Measurements from ENCODE around the gene ZNF429. TPM values are rescaled to one million over a fixed set of nuclear protein-coding genes. Genes with fewer than 3 reads are reported as not detected.

Gene ZNF429
- total and polyA plus RNA-seq, 2 donors (not counting 3 experiments of a cell fraction or from before 2014, with no cell fraction given), result 2.1 to 2.6 TPM

GRCh38 chr19:21576481-21576880 is 71.1 kb downstream of the ZNF429 start:
- intact Hi-C loops (cut with micrococcal nuclease), result no loop called here
- ChIA-PET CTCF (no interaction called here), POLR2A (interaction anchor here (0.9 kb wide), 1 partner anchor 16 kb away, joined by 3 read pairs; no protein-coding TSS in a partner anchor)
- no TSS peak for BruUV-seq (replicated peaks)
- Histone ChIP-seq H3K4me1 (ENCODE audit: control insufficient read depth, extremely low read depth, insufficient read depth, low read length) (no peaks in the 10 kb centered on the region), H3K27me3 (ENCODE audit: control insufficient read depth in 2 of 2, insufficient read depth in 2 of 2, low read length in 2 of 2) (no peaks in the 10 kb centered on the region), H3K9me1 (replicated peaks; ENCODE audit: control insufficient read depth, extremely low read depth, insufficient read depth, low read length) (no peaks in the 10 kb centered on the region), H3K4me3 (replicated peaks in 1 of 3; ENCODE audit: insufficient read depth in 1 of 3, low read depth in 1 of 3, low read length in 3 of 3) (no peak overlapping the region), H3K4me2 (ENCODE audit: insufficient read depth, low read length) (no peak overlapping the region), H3K36me3 (ENCODE audit: control insufficient read depth in 2 of 2, extremely low read depth in 1 of 2, insufficient read depth in 2 of 2, low read length in 2 of 2) (no peaks in the 10 kb centered on the region), H3K9ac (replicated peaks; ENCODE audit: extremely low read depth, insufficient read depth, low read length) (no peak overlapping the region), H3K27ac (ENCODE audit: insufficient read depth, low read depth, low read length) (no peak overlapping the region), H2AFZ (ENCODE audit: low read depth, low read length) (no peak overlapping the region), H4K20me1 (replicated peaks; ENCODE audit: control insufficient read depth, extremely low read depth, insufficient read depth, low read length) (no peaks in the 10 kb centered on the region), H3K79me2 (ENCODE audit: control insufficient read depth, insufficient read depth, low read length) (no peaks in the 10 kb centered on the region), H3K9me3 (replicated peaks; ENCODE audit: control insufficient read depth, insufficient read depth, low read length) (peaks cover 3% of the 10 kb centered on the region)
- TF ChIP-seq POLR2A (IDR thresholded peaks at IDR 0.05; ENCODE audit: low read depth, low read length) (no peak), GATA2 (IDR thresholded peaks at IDR 0.05; ENCODE audit: insufficient read depth, insufficient read length, low read depth, low read length) (no peak), POLR2AphosphoS5 (IDR thresholded peaks at IDR 0.05; ENCODE audit: insufficient read depth, low read depth, low read length) (no peak)
- DNase-seq (ENCODE audit: low read depth, low spot score) (no peak), FAIRE-seq (no peak)
- dilution Hi-C loops (cut with MboI; ENCODE audit: extremely low pct_ligation_motif_present, low sequenced_read_pairs), result no loop called here

DNA sequence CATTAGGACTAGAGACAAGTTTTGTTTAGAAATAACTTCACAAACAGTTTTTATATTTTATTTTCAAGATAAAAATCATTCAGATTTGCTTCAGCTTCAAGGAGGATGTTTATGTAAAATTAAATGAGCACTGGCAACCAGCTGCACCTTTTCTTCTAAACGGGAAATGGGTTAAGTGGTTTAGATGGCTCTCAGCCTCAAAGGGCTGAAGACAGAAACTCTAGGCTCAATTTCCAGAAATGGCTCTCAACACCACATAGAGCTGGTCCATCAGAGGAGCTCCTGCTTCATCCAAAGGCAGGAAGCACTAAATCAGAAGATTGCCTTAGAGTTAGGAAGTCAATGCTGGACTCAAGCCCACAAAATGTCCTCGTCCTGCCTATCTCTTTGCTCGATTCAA is 74.7 kb downstream of the ZNF429 start:
- DNase-seq (ENCODE audit: low read depth, low spot score) (no peak), FAIRE-seq (no peak)
- TF ChIP-seq JUN (IDR thresholded peaks at IDR 0.05; ENCODE audit: borderline replicate concordance, insufficient read depth, insufficient read length, low read depth) (no peak), POLR2AphosphoS5 (IDR thresholded peaks at IDR 0.05; ENCODE audit: insufficient read depth, low read depth, low read length) (no peak), MYC (IDR thresholded peaks at IDR 0.05; ENCODE audit: low read depth, low read length) (no peak)
- BruUV-seq (replicated peaks), result no TSS peak
- Histone ChIP-seq H3K9me3 (replicated peaks; ENCODE audit: control insufficient read depth, insufficient read depth, low read length) (peaks cover 11% of the 10 kb centered on the region), H3K4me3 (replicated peaks in 1 of 3; ENCODE audit: insufficient read depth in 1 of 3, low read depth in 1 of 3, low read length in 3 of 3) (no peak overlapping the region), H3K4me1 (ENCODE audit: control insufficient read depth, extremely low read depth, insufficient read depth, low read length) (no peaks in the 10 kb centered on the region), H3K27me3 (ENCODE audit: control insufficient read depth in 2 of 2, insufficient read depth in 2 of 2, low read length in 2 of 2) (no peaks in the 10 kb centered on the region), H3K27ac (ENCODE audit: insufficient read depth, low read depth, low read length) (no peak overlapping the region), H3K79me2 (ENCODE audit: control insufficient read depth, insufficient read depth, low read length) (no peaks in the 10 kb centered on the region), H2AFZ (ENCODE audit: low read depth, low read length) (no peak overlapping the region), H3K9ac (replicated peaks; ENCODE audit: extremely low read depth, insufficient read depth, low read length) (no peak overlapping the region), H3K9me1 (replicated peaks; ENCODE audit: control insufficient read depth, extremely low read depth, insufficient read depth, low read length) (no peaks in the 10 kb centered on the region), H3K4me2 (ENCODE audit: insufficient read depth, low read length) (no peak overlapping the region), H4K20me1 (replicated peaks; ENCODE audit: control insufficient read depth, extremely low read depth, insufficient read depth, low read length) (no peaks in the 10 kb centered on the region), H3K36me3 (ENCODE audit: control insufficient read depth in 2 of 2, extremely low read depth in 1 of 2, insufficient read depth in 2 of 2, low read length in 2 of 2) (no peaks in the 10 kb centered on the region)
- intact Hi-C loops (cut with micrococcal nuclease), result no loop called here
- ChIA-PET CTCF (no interaction called here), POLR2A (no interaction called here)
- dilution Hi-C loops (cut with MboI; ENCODE audit: extremely low pct_ligation_motif_present, low sequenced_read_pairs), result no loop called here

Data from endothelial cell of umbilical vein (primary cell).